Measurements from ENCODE around the gene RAPH1. TPM values are rescaled to one million over a fixed set of nuclear protein-coding genes. Genes with fewer than 3 reads are reported as not detected.

Gene RAPH1
- total RNA-seq, 1 experiment from 2014 or later: 31.4 TPM

DNA sequence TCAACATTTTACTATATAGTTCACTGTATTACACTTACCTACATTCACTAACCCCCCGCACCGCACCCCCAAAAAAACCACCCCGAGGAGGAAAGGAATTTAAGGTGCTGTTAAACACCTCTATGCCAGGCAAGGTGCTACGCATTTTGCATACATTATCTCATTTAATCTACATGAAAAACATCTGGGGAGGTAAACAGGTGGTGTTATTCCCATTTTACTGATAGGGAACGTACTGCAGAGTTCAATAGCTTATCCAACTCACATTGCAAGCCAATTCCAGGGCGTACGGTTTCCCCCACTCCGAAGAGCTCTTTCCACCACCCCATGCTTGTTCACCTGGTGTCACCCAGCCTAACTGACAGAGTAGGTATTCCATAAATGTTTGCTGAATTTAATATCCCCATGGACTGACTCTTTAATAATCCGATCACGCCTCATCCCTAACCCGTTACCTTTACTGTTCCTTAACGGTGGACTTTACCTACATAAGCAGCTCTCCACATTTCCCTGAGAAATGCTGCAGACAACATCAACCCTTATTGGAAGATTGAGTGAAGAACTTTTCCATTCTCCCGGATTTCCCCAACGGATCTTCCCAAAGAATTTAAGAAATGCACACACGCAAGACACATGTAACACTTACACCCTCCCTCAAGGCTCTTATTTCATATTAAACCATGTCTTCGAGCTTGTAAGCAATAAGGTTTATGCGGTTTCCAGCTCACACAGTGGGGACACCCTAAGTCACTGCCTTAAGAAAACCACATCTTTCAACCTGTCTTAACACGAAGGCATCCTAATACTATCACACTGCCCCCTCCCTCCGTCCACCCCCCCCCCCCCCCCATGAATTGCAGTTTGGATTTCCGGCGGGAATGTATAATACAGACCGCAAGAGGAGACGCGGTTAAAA is 1.2 kb downstream of the RAPH1 start:
- TSS peak; percentile 88 for BruUV-seq (replicated peaks)
- in situ Hi-C loops (cut with HindIII; ENCODE audit: low pct_unique_long_range_greater_than_20kb, low sequenced_read_pairs): no loop called here
- TF ChIP-seq SIN3A (IDR thresholded peaks at IDR 0.05; ENCODE audit: borderline replicate concordance, insufficient read depth, low read depth, low read length): no peak
- TF ChIP-seq, protein P1, sequence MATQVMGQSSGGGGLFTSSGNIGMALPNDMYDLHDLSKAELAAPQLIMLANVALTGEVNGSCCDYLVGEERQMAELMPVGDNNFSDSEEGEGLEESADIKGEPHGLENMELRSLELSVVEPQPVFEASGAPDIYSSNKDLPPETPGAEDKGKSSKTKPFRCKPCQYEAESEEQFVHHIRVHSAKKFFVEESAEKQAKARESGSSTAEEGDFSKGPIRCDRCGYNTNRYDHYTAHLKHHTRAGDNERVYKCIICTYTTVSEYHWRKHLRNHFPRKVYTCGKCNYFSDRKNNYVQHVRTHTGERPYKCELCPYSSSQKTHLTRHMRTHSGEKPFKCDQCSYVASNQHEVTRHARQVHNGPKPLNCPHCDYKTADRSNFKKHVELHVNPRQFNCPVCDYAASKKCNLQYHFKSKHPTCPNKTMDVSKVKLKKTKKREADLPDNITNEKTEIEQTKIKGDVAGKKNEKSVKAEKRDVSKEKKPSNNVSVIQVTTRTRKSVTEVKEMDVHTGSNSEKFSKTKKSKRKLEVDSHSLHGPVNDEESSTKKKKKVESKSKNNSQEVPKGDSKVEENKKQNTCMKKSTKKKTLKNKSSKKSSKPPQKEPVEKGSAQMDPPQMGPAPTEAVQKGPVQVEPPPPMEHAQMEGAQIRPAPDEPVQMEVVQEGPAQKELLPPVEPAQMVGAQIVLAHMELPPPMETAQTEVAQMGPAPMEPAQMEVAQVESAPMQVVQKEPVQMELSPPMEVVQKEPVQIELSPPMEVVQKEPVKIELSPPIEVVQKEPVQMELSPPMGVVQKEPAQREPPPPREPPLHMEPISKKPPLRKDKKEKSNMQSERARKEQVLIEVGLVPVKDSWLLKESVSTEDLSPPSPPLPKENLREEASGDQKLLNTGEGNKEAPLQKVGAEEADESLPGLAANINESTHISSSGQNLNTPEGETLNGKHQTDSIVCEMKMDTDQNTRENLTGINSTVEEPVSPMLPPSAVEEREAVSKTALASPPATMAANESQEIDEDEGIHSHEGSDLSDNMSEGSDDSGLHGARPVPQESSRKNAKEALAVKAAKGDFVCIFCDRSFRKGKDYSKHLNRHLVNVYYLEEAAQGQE (IDR thresholded peaks at IDR 0.05; ENCODE audit: insufficient read depth in 1 of 2, low read depth in 2 of 2, low read length in 1 of 2): no peak
- TF ChIP-seq, protein P2, sequence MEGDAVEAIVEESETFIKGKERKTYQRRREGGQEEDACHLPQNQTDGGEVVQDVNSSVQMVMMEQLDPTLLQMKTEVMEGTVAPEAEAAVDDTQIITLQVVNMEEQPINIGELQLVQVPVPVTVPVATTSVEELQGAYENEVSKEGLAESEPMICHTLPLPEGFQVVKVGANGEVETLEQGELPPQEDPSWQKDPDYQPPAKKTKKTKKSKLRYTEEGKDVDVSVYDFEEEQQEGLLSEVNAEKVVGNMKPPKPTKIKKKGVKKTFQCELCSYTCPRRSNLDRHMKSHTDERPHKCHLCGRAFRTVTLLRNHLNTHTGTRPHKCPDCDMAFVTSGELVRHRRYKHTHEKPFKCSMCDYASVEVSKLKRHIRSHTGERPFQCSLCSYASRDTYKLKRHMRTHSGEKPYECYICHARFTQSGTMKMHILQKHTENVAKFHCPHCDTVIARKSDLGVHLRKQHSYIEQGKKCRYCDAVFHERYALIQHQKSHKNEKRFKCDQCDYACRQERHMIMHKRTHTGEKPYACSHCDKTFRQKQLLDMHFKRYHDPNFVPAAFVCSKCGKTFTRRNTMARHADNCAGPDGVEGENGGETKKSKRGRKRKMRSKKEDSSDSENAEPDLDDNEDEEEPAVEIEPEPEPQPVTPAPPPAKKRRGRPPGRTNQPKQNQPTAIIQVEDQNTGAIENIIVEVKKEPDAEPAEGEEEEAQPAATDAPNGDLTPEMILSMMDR (IDR thresholded peaks at IDR 0.05): no peak
- no peak for TF ChIP-seq POLR2AphosphoS5 (IDR thresholded peaks at IDR 0.05; ENCODE audit: low read depth, low read length)
- TF ChIP-seq TCF7L2 (IDR thresholded peaks at IDR 0.05; ENCODE audit: low read depth, low read length): no peak
- POLR2A ChIA-PET: no interaction called here
- DNase-seq (ENCODE audit: low read depth, low spot score) (peak; percentile 30), ATAC-seq (no peak)
- peak overlapping the region; percentile 83 to 85 for H3K4me3 ChIP-seq (ENCODE audit: low read depth in 2 of 2, low read length in 2 of 2)
- intact Hi-C loops (cut with micrococcal nuclease; ENCODE audit: unreplicated experiment): no loop called here
- H3K27me3 ChIP-seq (ENCODE audit: control insufficient read depth, insufficient read depth, low read length): no peaks in the 10 kb centered on the region
- H3K27ac ChIP-seq (ENCODE audit: low read length): peak overlapping the region; percentile 83
- CTCF ChIA-PET: interaction anchor here (0.7 kb wide), 1 partner anchor 254 kb away, joined by 6 read pairs; no protein-coding TSS in a partner anchor
- H3K36me3 ChIP-seq (ENCODE audit: control insufficient read depth, insufficient read depth, low read length): no peaks in the 10 kb centered on the region; the same call in 1 of the 2 replicates
- H3K4me1 ChIP-seq (ENCODE audit: control insufficient read depth, insufficient read depth, low read length): peaks cover 18% of the 10 kb centered on the region
- no peaks in the 10 kb centered on the region for H3K9me3 ChIP-seq (ENCODE audit: control insufficient read depth, insufficient read depth, low read depth, low read length)

GRCh38 chr2:203532957-203533658 is 2.0 kb downstream of the RAPH1 start:
- intact Hi-C loops (cut with micrococcal nuclease; ENCODE audit: unreplicated experiment): no loop called here
- Histone ChIP-seq H3K36me3 (ENCODE audit: control insufficient read depth, insufficient read depth, low read length) (no peaks in the 10 kb centered on the region; the same call in 1 of the 2 replicates), H3K27me3 (ENCODE audit: control insufficient read depth, insufficient read depth, low read length) (no peaks in the 10 kb centered on the region), H3K4me3 (ENCODE audit: low read depth in 2 of 2, low read length in 2 of 2) (peak overlapping the region; percentile 83 to 85), H3K9me3 (ENCODE audit: control insufficient read depth, insufficient read depth, low read depth, low read length) (no peaks in the 10 kb centered on the region), H3K4me1 (ENCODE audit: control insufficient read depth, insufficient read depth, low read length) (peaks cover 18% of the 10 kb centered on the region), H3K27ac (ENCODE audit: low read length) (peak overlapping the region; percentile 78)
- ChIA-PET POLR2A (no interaction called here), CTCF (no interaction called here)
- TF ChIP-seq POLR2AphosphoS5 (IDR thresholded peaks at IDR 0.05; ENCODE audit: low read depth, low read length) (no peak), TCF7L2 (IDR thresholded peaks at IDR 0.05; ENCODE audit: low read depth, low read length) (no peak), SIN3A (IDR thresholded peaks at IDR 0.05; ENCODE audit: borderline replicate concordance, insufficient read depth, low read depth, low read length) (no peak)
- TF ChIP-seq, protein P2 (IDR thresholded peaks at IDR 0.05): no peak
- TF ChIP-seq, protein P1 (IDR thresholded peaks at IDR 0.05; ENCODE audit: insufficient read depth in 1 of 2, low read depth in 2 of 2, low read length in 1 of 2): no peak
- BruUV-seq (replicated peaks): no TSS peak
- ATAC-seq (no peak), DNase-seq (ENCODE audit: low read depth, low spot score) (no peak)
- in situ Hi-C loops (cut with HindIII; ENCODE audit: low pct_unique_long_range_greater_than_20kb, low sequenced_read_pairs): no loop called here

Data from Panc1 (cell line).